ENCODE results near the gene MRPL36.

Gene MRPL36

GRCh38 chr5:1830571-1831228, 31.1 kb upstream of the MRPL36 start:
- TF ChIP-seq ZFX (IDR thresholded peaks at IDR 0.05) (no peak), CTCF (conservative IDR thresholded peaks at IDR 0.05) (no peak)
- no peak overlapping the region for H3K27ac ChIP-seq

GRCh38 chr5:1827886-1828397, 28.3 kb upstream of the MRPL36 start:
- TF ChIP-seq ZFX (IDR thresholded peaks at IDR 0.05) (no peak), CTCF (conservative IDR thresholded peaks at IDR 0.05) (no peak)
- H3K27ac ChIP-seq: no peak overlapping the region

- TF ChIP-seq ZFX (IDR thresholded peaks at IDR 0.05) (no peak), CTCF (conservative IDR thresholded peaks at IDR 0.05) (no peak)
- no peak overlapping the region for H3K27ac ChIP-seq
Measured at GRCh38 chr5:1827025-1827885, 27.6 kb upstream of the MRPL36 start.

- no peak for TF ChIP-seq CTCF (conservative IDR thresholded peaks at IDR 0.05)
- TF ChIP-seq ZFX (IDR thresholded peaks at IDR 0.05): no peak
- no peak overlapping the region for H3K27ac ChIP-seq
Measured at GRCh38 chr5:1826235-1826980, 26.8 kb upstream of the MRPL36 start.

GRCh38 chr5:1824903-1825841, 25.5 kb upstream of the MRPL36 start:
- no peak overlapping the region for H3K27ac ChIP-seq
- TF ChIP-seq CTCF (conservative IDR thresholded peaks at IDR 0.05) (no peak), ZFX (IDR thresholded peaks at IDR 0.05) (no peak)

GRCh38 chr5:1824109-1824821, 24.6 kb upstream of the MRPL36 start:
- no peak overlapping the region for H3K27ac ChIP-seq
- TF ChIP-seq CTCF (conservative IDR thresholded peaks at IDR 0.05) (no peak), ZFX (IDR thresholded peaks at IDR 0.05) (no peak)

Measured in C4-2B (cell line).